ENCODE measurements around the gene DSCAM. TPM values are rescaled to one million over a fixed set of nuclear protein-coding genes. Genes with fewer than 3 reads are reported as not detected.

DSCAM gene
- total and polyA plus RNA-seq, 2 donors (not counting 3 experiments of a cell fraction or from before 2014, with no cell fraction given): not detected

- H4K20me1 ChIP-seq (replicated peaks; ENCODE audit: control insufficient read depth, extremely low read depth, insufficient read depth, low read length): no peaks in the 10 kb centered on the region
- H3K27me3 ChIP-seq (ENCODE audit: control insufficient read depth in 2 of 2, insufficient read depth in 2 of 2, low read length in 2 of 2): no peaks in the 10 kb centered on the region
- FAIRE-seq (no peak), DNase-seq (ENCODE audit: low read depth, low spot score) (no peak)
- BruUV-seq (replicated peaks): no TSS peak
- no peaks in the 10 kb centered on the region for H3K4me1 ChIP-seq (ENCODE audit: control insufficient read depth, extremely low read depth, insufficient read depth, low read length)
- dilution Hi-C loops (cut with MboI; ENCODE audit: extremely low pct_ligation_motif_present, low sequenced_read_pairs): no loop called here
- ChIA-PET POLR2A (no interaction called here), CTCF (no interaction called here)
- H3K27ac ChIP-seq (ENCODE audit: insufficient read depth, low read depth, low read length): no peak overlapping the region
- H3K4me3 ChIP-seq (replicated peaks in 1 of 3; ENCODE audit: insufficient read depth in 1 of 3, low read depth in 1 of 3, low read length in 3 of 3): no peak overlapping the region
- no peak overlapping the region for H2AFZ ChIP-seq (ENCODE audit: low read depth, low read length)
- intact Hi-C loops (cut with micrococcal nuclease): no loop called here
- peaks cover 11% of the 10 kb centered on the region for H3K9me3 ChIP-seq (replicated peaks; ENCODE audit: control insufficient read depth, insufficient read depth, low read length)
- H3K9me1 ChIP-seq (replicated peaks; ENCODE audit: control insufficient read depth, extremely low read depth, insufficient read depth, low read length): no peaks in the 10 kb centered on the region
- H3K9ac ChIP-seq (replicated peaks; ENCODE audit: extremely low read depth, insufficient read depth, low read length): no peak overlapping the region
- no peaks in the 10 kb centered on the region for H3K79me2 ChIP-seq (ENCODE audit: control insufficient read depth, insufficient read depth, low read length)
- TF ChIP-seq FOS (IDR thresholded peaks at IDR 0.05; ENCODE audit: borderline replicate concordance, insufficient read depth, low read length) (no peak), MYC (IDR thresholded peaks at IDR 0.05; ENCODE audit: low read depth, low read length) (no peak), JUN (IDR thresholded peaks at IDR 0.05; ENCODE audit: borderline replicate concordance, insufficient read depth, insufficient read length, low read depth) (no peak), EZH2 (IDR thresholded peaks at IDR 0.05; ENCODE audit: borderline replicate concordance, low read depth, low read length, severe bottlenecking) (no peak), GATA2 (IDR thresholded peaks at IDR 0.05; ENCODE audit: insufficient read depth, insufficient read length, low read depth, low read length) (no peak), CTCF (IDR thresholded peaks at IDR 0.05; ENCODE audit: extremely low read depth in 1 of 2, insufficient read depth in 1 of 2, low read depth in 1 of 2, low read length in 2 of 2) (no peak), POLR2AphosphoS5 (IDR thresholded peaks at IDR 0.05; ENCODE audit: insufficient read depth, low read depth, low read length) (no peak), POLR2A (IDR thresholded peaks at IDR 0.05; ENCODE audit: low read depth, low read length) (no peak), MAX (IDR thresholded peaks at IDR 0.05; ENCODE audit: insufficient read depth, insufficient read length) (no peak)
- no peaks in the 10 kb centered on the region for H3K36me3 ChIP-seq (ENCODE audit: control insufficient read depth in 2 of 2, extremely low read depth in 1 of 2, insufficient read depth in 2 of 2, low read length in 2 of 2)
- H3K4me2 ChIP-seq (ENCODE audit: insufficient read depth, low read length): no peak overlapping the region
Measured at GRCh38 chr21:40080385-40080784, 766.6 kb downstream of the DSCAM start.
